Upper lobe of left lung (tissue), 4 donors: ENCODE results near the gene SLC12A7.

Experiments used
- POLR2A ChIP-seq, 4 donors: fragments of 450-650 bp; IDR thresholded peaks; one replicate each; pipeline ENCODE4 v1.5.1; 2016 to 2017; ENCODE audit warnings: antibody characterized with exemption in 4 of 4, mild to moderate bottlenecking in 2 of 4
- POLR2AphosphoS5 ChIP-seq, 2 donors: sonication (generic); formaldehyde crosslinking; IDR thresholded peaks; one replicate each; pipeline ENCODE4 v1.5.1; 2017; ENCODE audit warnings: antibody characterized with exemption in 2 of 2
- TF ChIP-seq, protein P1 (sequence below), 6 experiments: fragments of 450-650 bp in 4 of 6; fragments of 200-600 bp in 2 of 6; sonication (generic) in 2 of 6; IDR thresholded peaks; one replicate each; pipeline ENCODE4 v1.5.1; 2016 to 2019; ENCODE audit warnings: antibody characterized with exemption in 6 of 6

DNA sequence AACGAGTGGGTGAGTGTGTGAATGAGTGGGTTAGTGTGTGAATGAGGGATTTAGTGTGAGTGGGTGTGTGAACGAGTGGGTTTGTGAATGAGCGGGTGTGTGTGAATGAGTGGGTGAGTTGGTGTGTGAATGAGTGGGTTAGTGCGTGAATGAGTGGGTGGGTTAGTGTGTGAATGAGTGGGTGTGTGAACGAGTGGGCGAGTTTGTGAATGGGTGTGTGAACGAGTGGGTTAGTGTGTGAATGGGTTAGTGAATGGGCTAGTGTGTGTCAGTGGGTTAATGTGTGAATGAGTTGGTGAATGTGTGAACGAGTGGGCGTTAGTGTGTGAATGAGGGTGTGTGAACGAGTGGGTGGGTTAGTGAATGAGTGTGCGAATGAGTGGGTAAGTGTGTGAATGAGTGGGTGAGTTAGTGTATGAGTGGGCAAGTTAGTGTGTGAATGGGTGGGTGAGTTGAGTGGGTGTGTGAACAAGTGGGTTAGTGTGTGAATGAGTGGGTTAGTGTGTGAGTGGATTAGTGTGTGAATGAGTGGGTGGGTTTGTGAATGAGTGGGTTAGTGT, 63.6 kb downstream of the SLC12A7 start:
- TF ChIP-seq, protein P1, sequence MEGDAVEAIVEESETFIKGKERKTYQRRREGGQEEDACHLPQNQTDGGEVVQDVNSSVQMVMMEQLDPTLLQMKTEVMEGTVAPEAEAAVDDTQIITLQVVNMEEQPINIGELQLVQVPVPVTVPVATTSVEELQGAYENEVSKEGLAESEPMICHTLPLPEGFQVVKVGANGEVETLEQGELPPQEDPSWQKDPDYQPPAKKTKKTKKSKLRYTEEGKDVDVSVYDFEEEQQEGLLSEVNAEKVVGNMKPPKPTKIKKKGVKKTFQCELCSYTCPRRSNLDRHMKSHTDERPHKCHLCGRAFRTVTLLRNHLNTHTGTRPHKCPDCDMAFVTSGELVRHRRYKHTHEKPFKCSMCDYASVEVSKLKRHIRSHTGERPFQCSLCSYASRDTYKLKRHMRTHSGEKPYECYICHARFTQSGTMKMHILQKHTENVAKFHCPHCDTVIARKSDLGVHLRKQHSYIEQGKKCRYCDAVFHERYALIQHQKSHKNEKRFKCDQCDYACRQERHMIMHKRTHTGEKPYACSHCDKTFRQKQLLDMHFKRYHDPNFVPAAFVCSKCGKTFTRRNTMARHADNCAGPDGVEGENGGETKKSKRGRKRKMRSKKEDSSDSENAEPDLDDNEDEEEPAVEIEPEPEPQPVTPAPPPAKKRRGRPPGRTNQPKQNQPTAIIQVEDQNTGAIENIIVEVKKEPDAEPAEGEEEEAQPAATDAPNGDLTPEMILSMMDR (IDR thresholded peaks at IDR 0.05): no peak
- no peak for TF ChIP-seq POLR2AphosphoS5 (IDR thresholded peaks at IDR 0.05)
- TF ChIP-seq POLR2A (IDR thresholded peaks at IDR 0.05): no peak
